HCT116 (cell line): ENCODE measurements around the gene KLHL15. TPM values are rescaled to one million over a fixed set of nuclear protein-coding genes. Genes with fewer than 3 reads are reported as not detected.

ENCODE experiments used
- ATAC-seq: fragments of 200-7000 bp; cut with Tn5 transposase; 2 replicates; pipeline ENCODE4 v1.9.1; 2020; ENCODE audit warnings: mild to moderate bottlenecking, moderate library complexity
- BruUV-seq: library from RNA; stranded (reverse); fragments of 400-500 nt; replicated peaks from 2 replicates; lab custom pipeline; 2021; lab: Mats Ljungman, UMichigan
- CTCF ChIA-PET: fragments of 300-600 bp; sonication (Branson Sonifier 250); formaldehyde crosslinking; loops from one replicate; lab custom pipeline; 2021; ENCODE audit warnings: antibody characterized with exemption; lab: Charles Lee
- POLR2A ChIA-PET: fragments of 300-600, 350-600 bp; sonication (Branson Sonifier 250); formaldehyde crosslinking; loops from one replicate; lab custom pipeline; 2021; ENCODE audit warnings: antibody characterized with exemption; lab: Charles Lee
- RAD21 ChIA-PET, 2 experiments: fragments of 300-600 bp; sonication (Branson Sonifier 250); formaldehyde crosslinking; loops; one replicate each; lab custom pipeline; 2023; ENCODE audit warnings: low total read pairs in 2 of 2; ENCODE audit not compliant: uncharacterized antibody in 2 of 2, unreplicated experiment in 2 of 2, low non-redundant PET in 1 of 2; lab: Charles Lee
- DNase-seq: peaks from one replicate; pipeline ENCODE4 v3.0.0-alpha.2; 2010; ENCODE audit warnings: low read depth, low spot score
- H2AFZ ChIP-seq: fragments of 200-600 bp; shearing (Covaris generic), sonication (generic); 2 replicates; pipeline ENCODE4 v1.6.1; 2017; ENCODE audit warnings: low read depth, mixed run types, mixed read lengths, antibody characterized with exemption, low read length; ENCODE audit not compliant: poor library complexity, severe bottlenecking
- H3K27ac ChIP-seq: 2 replicates; pipeline ENCODE4 v1.5.1; 2012; ENCODE audit warnings: low read depth, low read length
- H3K27me3 ChIP-seq: fragments of 200-600 bp; sonication (generic); 2 replicates; pipeline ENCODE4 v1.6.1; 2016; ENCODE audit warnings: mixed run types, low read length, mixed read lengths; ENCODE audit not compliant: insufficient read depth
- H3K36me3 ChIP-seq, 2 experiments: fragments of 200-500 bp in 1 of 2; fragments of 200-600 bp in 1 of 2; sonication (Bioruptor generic) in 1 of 2; sonication (generic) in 1 of 2; 2 replicates each; pipeline versions ENCODE4 v1.5.1 to v1.6.1; 2014 to 2016; ENCODE audit warnings: low read length in 2 of 2, inconsistent platforms in 1 of 2, mixed read lengths in 1 of 2, mixed run types in 1 of 2; ENCODE audit not compliant: insufficient read depth in 2 of 2, control insufficient read depth in 1 of 2
- H3K4me1 ChIP-seq, 2 experiments: fragments of 200-600 bp in 1 of 2; sonication (generic) in 1 of 2; 2 replicates each; pipeline versions ENCODE4 v1.5.1 to v1.6.1; 2012 to 2017; ENCODE audit warnings: low read length in 2 of 2, inconsistent platforms in 1 of 2, mild to moderate bottlenecking in 1 of 2, mixed read lengths in 1 of 2, mixed run types in 1 of 2, moderate library complexity in 1 of 2; ENCODE audit not compliant: insufficient read depth in 2 of 2, control insufficient read depth in 1 of 2
- H3K4me2 ChIP-seq: fragments of 200-600 bp; sonication (generic); 2 replicates; pipeline ENCODE4 v1.6.1; 2017; ENCODE audit warnings: mixed run types, low read length, mixed read lengths
- H3K4me3 ChIP-seq, 2 experiments: fragments of 200-600 bp in 1 of 2; sonication (generic) in 1 of 2; replicated peaks in 1 of 2; 2 replicates each; pipeline ENCODE4 v1.5.1; 2011 to 2016; ENCODE audit warnings: low read length in 2 of 2, control low read depth in 1 of 2, low read depth in 1 of 2, mild to moderate bottlenecking in 1 of 2, mixed read lengths in 1 of 2, mixed run types in 1 of 2
- H3K79me2 ChIP-seq: fragments of 200-600 bp; sonication (generic); 2 replicates; pipeline ENCODE4 v1.6.1; 2017; ENCODE audit warnings: mild to moderate bottlenecking, mixed run types, low read length, moderate library complexity, mixed read lengths; ENCODE audit not compliant: insufficient read depth
- H3K9ac ChIP-seq: fragments of 200-600 bp; sonication (generic); 2 replicates; pipeline ENCODE4 v1.6.1; 2016; ENCODE audit warnings: low read length, mixed read lengths
- H3K9me2 ChIP-seq: fragments of 200-600 bp; sonication (generic), shearing (Covaris generic); 2 replicates; pipeline ENCODE4 v1.6.1; 2017; ENCODE audit warnings: mixed run types, mild to moderate bottlenecking, moderate library complexity; ENCODE audit not compliant: insufficient read depth
- H3K9me3 ChIP-seq, 2 experiments: fragments of 200-500 bp in 1 of 2; fragments of 200-600 bp in 1 of 2; sonication (Bioruptor generic) in 1 of 2; sonication (generic) in 1 of 2; 2 replicates each; pipeline ENCODE4 v1.6.1; 2014 to 2017; ENCODE audit warnings: low read length in 2 of 2, mixed read lengths in 2 of 2, inconsistent platforms in 1 of 2, low read depth in 1 of 2, mild to moderate bottlenecking in 1 of 2, mixed run types in 1 of 2, moderate library complexity in 1 of 2; ENCODE audit not compliant: control insufficient read depth in 1 of 2, insufficient read depth in 1 of 2
- H4K20me1 ChIP-seq: fragments of 200-600 bp; sonication (generic), shearing (Covaris generic); 2 replicates; pipeline ENCODE4 v1.6.1; 2017; ENCODE audit warnings: mixed run types, mild to moderate bottlenecking, moderate library complexity; ENCODE audit not compliant: insufficient read depth
- EGR1 ChIP-seq: IDR thresholded peaks from 2 replicates; pipeline ENCODE4 v1.6.1; 2012; ENCODE audit warnings: low read depth
- POLR2A ChIP-seq: IDR thresholded peaks from 2 replicates; pipeline ENCODE4 v1.7.0; 2011; ENCODE audit warnings: borderline replicate concordance; ENCODE audit not compliant: insufficient read depth, insufficient read length; ENCODE audit errors: extremely low read depth
- ZNF274 ChIP-seq: fragments of 200-500 bp; sonication (Bioruptor generic); IDR thresholded peaks from 2 replicates; pipeline ENCODE4 v1.6.1; 2014; ENCODE audit warnings: mild to moderate bottlenecking, low read depth, low read length, inconsistent platforms
- intact Hi-C: fragments of 100-400 bp; cut with micrococcal nuclease; formaldehyde crosslinking; loops from 2 replicates; pipeline ENCODE4 v1.10.0; 2022
- total RNA-seq: library from RNA; stranded (reverse); gene quantifications from one replicate; pipeline ENCODE4 v1.2.1, GENCODE V29; 2021; ENCODE audit not compliant: unreplicated experiment
- TF ChIP-seq, protein P1 (sequence below), 3 experiments: fragments of 200-600 bp in 1 of 3; sonication (generic) in 1 of 3; IDR thresholded peaks in 2 of 3; conservative IDR thresholded peaks in 1 of 3; 2 replicates each; pipeline ENCODE4 v1.5.1; 2012 to 2017; ENCODE audit warnings: low read depth in 2 of 3, low read length in 2 of 3, antibody characterized with exemption in 1 of 3, borderline replicate concordance in 1 of 3, control low read depth in 1 of 3, mild to moderate bottlenecking in 1 of 3, mixed read lengths in 1 of 3, mixed run types in 1 of 3, moderate library complexity in 1 of 3; ENCODE audit not compliant: insufficient read depth in 1 of 3
- TF ChIP-seq, protein P2 (sequence below): IDR thresholded peaks from 2 replicates; pipeline ENCODE4 v1.6.1; 2011; ENCODE audit warnings: mild to moderate bottlenecking, low read length, moderate library complexity; ENCODE audit not compliant: insufficient replicate concordance; ENCODE audit errors: extremely low read depth

The KLHL15 gene
- total RNA-seq, 1 experiment from 2014 or later, result 10.1 TPM

DNA sequence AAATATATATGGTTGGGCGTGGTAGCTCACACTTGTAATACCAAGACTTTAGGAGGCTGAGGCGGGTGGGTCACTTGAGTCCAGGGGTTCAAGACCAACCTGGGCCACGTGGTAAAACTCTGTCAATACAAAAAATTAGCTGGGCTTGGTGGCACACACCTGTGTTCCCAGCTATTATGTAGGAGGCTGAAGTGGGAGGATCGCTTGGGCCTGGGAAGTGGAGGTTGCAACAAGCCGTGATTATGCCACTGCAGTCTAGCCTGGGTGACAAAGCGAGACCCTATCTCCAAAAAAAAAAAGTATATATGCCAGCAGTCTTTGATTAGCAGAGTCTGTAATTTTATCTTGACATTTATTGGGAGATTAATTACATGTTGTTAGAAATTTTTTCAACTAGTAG is 36.5 kb upstream of the KLHL15 start:
- POLR2A ChIA-PET, result no interaction called here
- H3K27ac ChIP-seq, result no peak overlapping the region
- no peaks in the 10 kb centered on the region for H3K27me3 ChIP-seq
- H2AFZ ChIP-seq, result no peak overlapping the region
- RAD21 ChIA-PET, result no interaction called here
- intact Hi-C loops, result no loop called here
- no peaks in the 10 kb centered on the region for H3K9me2 ChIP-seq
- no peaks in the 10 kb centered on the region for H3K4me1 ChIP-seq
- peaks cover 22% of the 10 kb centered on the region in 2 experiments; a peak in 3 of 4 replicates for H3K36me3 ChIP-seq
- TF ChIP-seq, protein P1, sequence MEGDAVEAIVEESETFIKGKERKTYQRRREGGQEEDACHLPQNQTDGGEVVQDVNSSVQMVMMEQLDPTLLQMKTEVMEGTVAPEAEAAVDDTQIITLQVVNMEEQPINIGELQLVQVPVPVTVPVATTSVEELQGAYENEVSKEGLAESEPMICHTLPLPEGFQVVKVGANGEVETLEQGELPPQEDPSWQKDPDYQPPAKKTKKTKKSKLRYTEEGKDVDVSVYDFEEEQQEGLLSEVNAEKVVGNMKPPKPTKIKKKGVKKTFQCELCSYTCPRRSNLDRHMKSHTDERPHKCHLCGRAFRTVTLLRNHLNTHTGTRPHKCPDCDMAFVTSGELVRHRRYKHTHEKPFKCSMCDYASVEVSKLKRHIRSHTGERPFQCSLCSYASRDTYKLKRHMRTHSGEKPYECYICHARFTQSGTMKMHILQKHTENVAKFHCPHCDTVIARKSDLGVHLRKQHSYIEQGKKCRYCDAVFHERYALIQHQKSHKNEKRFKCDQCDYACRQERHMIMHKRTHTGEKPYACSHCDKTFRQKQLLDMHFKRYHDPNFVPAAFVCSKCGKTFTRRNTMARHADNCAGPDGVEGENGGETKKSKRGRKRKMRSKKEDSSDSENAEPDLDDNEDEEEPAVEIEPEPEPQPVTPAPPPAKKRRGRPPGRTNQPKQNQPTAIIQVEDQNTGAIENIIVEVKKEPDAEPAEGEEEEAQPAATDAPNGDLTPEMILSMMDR (IDR thresholded peaks at IDR 0.05 in 2 of 3, conservative IDR thresholded peaks at IDR 0.05 in 1 of 3; ENCODE audit: borderline replicate concordance in 1 of 3, insufficient read depth in 1 of 3, low read depth in 2 of 3, low read length in 2 of 3), result no peak
- H3K9me3 ChIP-seq, result no peaks in the 10 kb centered on the region
- BruUV-seq, result no TSS peak
- no peaks in the 10 kb centered on the region; the same call in 1 of the 2 replicates for H4K20me1 ChIP-seq
- no peak overlapping the region for H3K4me3 ChIP-seq
- H3K4me2 ChIP-seq, result no peak overlapping the region
- CTCF ChIA-PET, result no interaction called here
- H3K9ac ChIP-seq, result no peak overlapping the region
- DNase-seq, result no peak
- ATAC-seq, result no peak
- H3K79me2 ChIP-seq, result peaks cover 93% of the 10 kb centered on the region

DNA sequence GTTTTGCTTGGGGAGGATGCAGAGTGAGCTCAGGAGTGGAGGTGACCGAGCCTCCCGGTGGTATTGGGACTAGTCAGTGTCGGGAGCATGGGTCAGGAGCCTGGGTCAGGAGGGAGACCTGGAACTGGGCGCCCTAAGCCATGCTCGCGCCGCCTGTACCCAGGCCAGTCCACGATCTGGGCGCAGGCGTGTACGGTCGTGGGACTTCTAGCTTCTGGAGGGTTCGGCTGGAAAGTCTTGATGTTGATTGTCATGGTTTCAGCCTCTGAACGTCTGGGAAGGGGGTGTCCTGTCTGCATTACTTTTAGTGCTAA is 28.0 kb upstream of the KLHL15 start:
- no peak overlapping the region for H2AFZ ChIP-seq
- H3K4me1 ChIP-seq, result no peaks in the 10 kb centered on the region
- BruUV-seq, result TSS peak; percentile 70
- peaks cover 31% of the 10 kb centered on the region for H3K79me2 ChIP-seq
- H4K20me1 ChIP-seq, result no peaks in the 10 kb centered on the region
- H3K4me3 ChIP-seq, result no peak overlapping the region
- DNase-seq (no peak), ATAC-seq (peak; percentile 35)
- ChIA-PET POLR2A (interaction anchor here (0.6 to 2.3 kb wide), 2 partner anchors 28 kb away, joined by 3 to 13 read pairs; partner anchors contain the start of gene KLHL15), CTCF (interaction anchor here (1.2 to 1.7 kb wide), 3 partner anchors 13 to 146 kb away, joined by 4 to 9 read pairs (median 4); partner anchors contain the start of genes APOO and CXorf58), RAD21 (no interaction called here)
- H3K9me3 ChIP-seq, result no peaks in the 10 kb centered on the region
- no peak overlapping the region for H3K4me2 ChIP-seq
- intact Hi-C loops, result loop anchor here (2.0 to 10.0 kb wide), 2 partner anchors 30 to 360 kb away; no protein-coding TSS in a partner anchor
- peaks cover 16 to 19% of the 10 kb centered on the region in 2 experiments; a peak in 3 of 4 replicates for H3K36me3 ChIP-seq
- H3K27me3 ChIP-seq, result no peaks in the 10 kb centered on the region
- H3K9ac ChIP-seq, result no peak overlapping the region
- TF ChIP-seq ZNF274 (no peak), POLR2A (peak; percentile 3), EGR1 (no peak)
- TF ChIP-seq, protein P2, sequence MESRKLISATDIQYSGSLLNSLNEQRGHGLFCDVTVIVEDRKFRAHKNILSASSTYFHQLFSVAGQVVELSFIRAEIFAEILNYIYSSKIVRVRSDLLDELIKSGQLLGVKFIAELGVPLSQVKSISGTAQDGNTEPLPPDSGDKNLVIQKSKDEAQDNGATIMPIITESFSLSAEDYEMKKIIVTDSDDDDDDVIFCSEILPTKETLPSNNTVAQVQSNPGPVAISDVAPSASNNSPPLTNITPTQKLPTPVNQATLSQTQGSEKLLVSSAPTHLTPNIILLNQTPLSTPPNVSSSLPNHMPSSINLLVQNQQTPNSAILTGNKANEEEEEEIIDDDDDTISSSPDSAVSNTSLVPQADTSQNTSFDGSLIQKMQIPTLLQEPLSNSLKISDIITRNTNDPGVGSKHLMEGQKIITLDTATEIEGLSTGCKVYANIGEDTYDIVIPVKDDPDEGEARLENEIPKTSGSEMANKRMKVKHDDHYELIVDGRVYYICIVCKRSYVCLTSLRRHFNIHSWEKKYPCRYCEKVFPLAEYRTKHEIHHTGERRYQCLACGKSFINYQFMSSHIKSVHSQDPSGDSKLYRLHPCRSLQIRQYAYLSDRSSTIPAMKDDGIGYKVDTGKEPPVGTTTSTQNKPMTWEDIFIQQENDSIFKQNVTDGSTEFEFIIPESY, result no peak
- no peaks in the 10 kb centered on the region for H3K9me2 ChIP-seq
- H3K27ac ChIP-seq, result no peak overlapping the region; the same call in 1 of the 2 replicates
